ENCODE data around the gene MDH1.
"Not testable (repeated sequence)": the region's sequence is repeated elsewhere in the genome, so short reads cannot be mapped to it uniquely, and the experiment has no call there.

MDH1 gene

GRCh38 chr2:63588385-63589147 lies at the start of gene MDH1, which contains the start of gene WDPCP:
Gene MDH1, plus strand, starts transcription at chr2:63588963. Its CDS starts 81 bp downstream, at chr2:63589044.
Gene WDPCP, minus strand, starts transcription at chr2:63588477. Its CDS starts 206 bp downstream, at chr2:63588271.
- peak; percentile 80 to 92 (median 89) for DNase-seq (ENCODE audit: low read depth in 3 of 3)

GRCh38 chr2:63539416-63540162 lies 49.2 kb upstream of the MDH1 start:
- DNase-seq (ENCODE audit: low read depth in 3 of 3), result no peak

- DNase-seq (ENCODE audit: low read depth in 3 of 3), result no peak
These were observed 44.6 kb upstream of the MDH1 start for GRCh38 chr2:63544017-63544627.

- DNase-seq (ENCODE audit: low read depth in 3 of 3), result no peak
These were observed 43.7 kb upstream of the MDH1 start for GRCh38 chr2:63545023-63545422.

- no peak for DNase-seq (ENCODE audit: low read depth in 3 of 3)
These were observed 35.7 kb upstream of the MDH1 start for GRCh38 chr2:63553049-63553448.

- no peak for DNase-seq (ENCODE audit: low read depth in 3 of 3)
These were observed 33.5 kb upstream of the MDH1 start for GRCh38 chr2:63555299-63555698.

GRCh38 chr2:63555931-63556330 lies 32.8 kb upstream of the MDH1 start:
- no peak for DNase-seq (ENCODE audit: low read depth in 3 of 3)

- not testable (repeated sequence) for DNase-seq (ENCODE audit: low read depth in 3 of 3)
These were observed 30.9 kb upstream of the MDH1 start for GRCh38 chr2:63557819-63558218.

- DNase-seq (ENCODE audit: low read depth in 3 of 3), result not testable (repeated sequence)
These were observed 29.8 kb upstream of the MDH1 start for GRCh38 chr2:63558922-63559321.

- DNase-seq (ENCODE audit: low read depth in 3 of 3), result no peak
These were observed 26.0 kb upstream of the MDH1 start for GRCh38 chr2:63562751-63563150.

- no peak for DNase-seq (ENCODE audit: low read depth in 3 of 3)
These were observed 19.0 kb upstream of the MDH1 start for GRCh38 chr2:63569740-63570139.

- DNase-seq (ENCODE audit: low read depth in 3 of 3), result no peak
These were observed 17.5 kb upstream of the MDH1 start for GRCh38 chr2:63571291-63571690.

GRCh38 chr2:63572001-63572400 lies 16.8 kb upstream of the MDH1 start:
- no peak for DNase-seq (ENCODE audit: low read depth in 3 of 3)

- not testable (repeated sequence) for DNase-seq (ENCODE audit: low read depth in 3 of 3)
These were observed 15.7 kb upstream of the MDH1 start for GRCh38 chr2:63573026-63573425.

GRCh38 chr2:63573726-63574345 lies 14.9 kb upstream of the MDH1 start:
- DNase-seq (ENCODE audit: low read depth in 3 of 3), result not testable (repeated sequence)

GRCh38 chr2:63576546-63576945 lies 12.2 kb upstream of the MDH1 start:
- no peak for DNase-seq (ENCODE audit: low read depth in 3 of 3)

GRCh38 chr2:63578767-63579166 lies 10.0 kb upstream of the MDH1 start:
- no peak for DNase-seq (ENCODE audit: low read depth in 3 of 3)

GRCh38 chr2:63580651-63581297 lies 8.0 kb upstream of the MDH1 start:
- no peak for DNase-seq (ENCODE audit: low read depth in 3 of 3)

GRCh38 chr2:63581298-63581961 lies 7.3 kb upstream of the MDH1 start:
- DNase-seq (ENCODE audit: low read depth in 3 of 3), result no peak

- no peak for DNase-seq (ENCODE audit: low read depth in 3 of 3)
These were observed 5.9 kb upstream of the MDH1 start for GRCh38 chr2:63582873-63583272.

- DNase-seq (ENCODE audit: low read depth in 3 of 3), result no peak
These were observed 864 bp upstream of the MDH1 start for GRCh38 chr2:63587814-63588384.

Measured in stimulated activated CD4-positive, alpha-beta T cell treated with anti-CD3 and anti-CD28 coated beads, TNF-alpha, amount 100 ng/mL, for 4 hours (primary cell).